Lower lobe of right lung (tissue), 2 donors: ENCODE measurements around the gene OR2J3. TPM values are rescaled to one million over a fixed set of nuclear protein-coding genes. Genes with fewer than 3 reads are reported as not detected.
"Not testable (repeated sequence)": the region's sequence is repeated elsewhere in the genome, so short reads cannot be mapped to it uniquely, and the experiment has no call there.

Experiments used
- ATAC-seq, 2 donors: fragments of 200-7000 bp; cut with Tn5 transposase; one replicate each; pipeline ENCODE4 v1.9.1; 2020 to 2022; ENCODE audit warnings: mild to moderate bottlenecking in 2 of 2, moderate library complexity in 2 of 2
- DNase-seq: peaks from one replicate; pipeline ENCODE4 v3.0.0-alpha.2; 2020
- H3K27ac ChIP-seq: fragments of 200-600 bp; one replicate; pipeline ENCODE4 v1.8.0; 2022
- H3K27me3 ChIP-seq: fragments of 200-600 bp; one replicate; pipeline ENCODE4 v1.8.0; 2022; ENCODE audit warnings: low read depth
- H3K36me3 ChIP-seq: fragments of 200-600 bp; one replicate; pipeline ENCODE4 v1.8.0; 2022; ENCODE audit warnings: mild to moderate bottlenecking
- H3K4me1 ChIP-seq: fragments of 200-600 bp; one replicate; pipeline ENCODE4 v1.8.0; 2022
- H3K4me3 ChIP-seq: fragments of 200-600 bp; one replicate; pipeline ENCODE4 v1.8.0; 2022; ENCODE audit warnings: mild to moderate bottlenecking
- H3K9me3 ChIP-seq: fragments of 200-600 bp; one replicate; pipeline ENCODE4 v1.8.0; 2022
- intact Hi-C: fragments of 100-400 bp; cut with DNase I; formaldehyde crosslinking; loops from one replicate; pipeline ENCODE4 v1.11.0; 2022
- total RNA-seq: library from RNA; stranded (reverse); fragmentation: NEBNext Ultra II Directional; extraction: Animal tissue kit (Norgen Biotek cat#: 25700); gene quantifications from one replicate; pipeline ENCODE4 v1.2.1, GENCODE V29; 2021
- TF ChIP-seq, protein P1 (sequence below): fragments of 200-600 bp; IDR thresholded peaks from one replicate; pipeline ENCODE4 v1.8.0; 2022; ENCODE audit warnings: antibody characterized with exemption, mild to moderate bottlenecking
- donor health status: DM: no; HTN: yes; CAD: no; lungs with severe emphysema.

Gene OR2J3
- total RNA-seq, 1 donor from 2014 or later: not detected

DNA sequence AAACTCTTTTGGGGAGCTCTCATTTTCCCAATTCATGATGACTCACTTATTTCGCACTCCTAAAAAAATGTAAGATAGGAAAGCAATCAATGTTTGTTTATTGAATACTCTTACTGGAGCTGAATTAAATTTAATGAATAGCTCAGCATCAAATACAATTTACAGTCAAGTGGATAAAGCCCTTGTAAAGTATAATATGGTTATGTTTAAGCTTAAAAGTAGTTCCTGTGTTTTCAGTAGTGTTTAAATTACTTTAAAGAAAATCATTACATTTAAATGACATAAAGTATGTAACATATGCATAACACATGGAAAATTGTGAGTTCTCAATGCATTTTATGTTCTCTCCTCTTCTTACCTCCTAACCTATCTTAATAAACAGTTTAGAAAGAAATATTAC lies 20.6 kb upstream of the OR2J3 start, which contains the start of gene OR2B3:
Gene OR2B3 (minus strand): TSS at position 101 of the 400 bp plus-strand sequence. CDS start 65 bp downstream, at position 36.
- DNase-seq (no peak), ATAC-seq (no peak)
- Histone ChIP-seq H3K36me3 (no peaks in the 10 kb centered on the region), H3K27ac (no peak within 1 kb of the TSS), H3K4me3 (no peak within 1 kb of the TSS), H3K9me3 (no peaks in the 10 kb centered on the region), H3K27me3 (no peaks in the 10 kb centered on the region), H3K4me1 (no peaks in the 10 kb centered on the region)
- intact Hi-C loops: no loop called here
- TF ChIP-seq, protein P1, sequence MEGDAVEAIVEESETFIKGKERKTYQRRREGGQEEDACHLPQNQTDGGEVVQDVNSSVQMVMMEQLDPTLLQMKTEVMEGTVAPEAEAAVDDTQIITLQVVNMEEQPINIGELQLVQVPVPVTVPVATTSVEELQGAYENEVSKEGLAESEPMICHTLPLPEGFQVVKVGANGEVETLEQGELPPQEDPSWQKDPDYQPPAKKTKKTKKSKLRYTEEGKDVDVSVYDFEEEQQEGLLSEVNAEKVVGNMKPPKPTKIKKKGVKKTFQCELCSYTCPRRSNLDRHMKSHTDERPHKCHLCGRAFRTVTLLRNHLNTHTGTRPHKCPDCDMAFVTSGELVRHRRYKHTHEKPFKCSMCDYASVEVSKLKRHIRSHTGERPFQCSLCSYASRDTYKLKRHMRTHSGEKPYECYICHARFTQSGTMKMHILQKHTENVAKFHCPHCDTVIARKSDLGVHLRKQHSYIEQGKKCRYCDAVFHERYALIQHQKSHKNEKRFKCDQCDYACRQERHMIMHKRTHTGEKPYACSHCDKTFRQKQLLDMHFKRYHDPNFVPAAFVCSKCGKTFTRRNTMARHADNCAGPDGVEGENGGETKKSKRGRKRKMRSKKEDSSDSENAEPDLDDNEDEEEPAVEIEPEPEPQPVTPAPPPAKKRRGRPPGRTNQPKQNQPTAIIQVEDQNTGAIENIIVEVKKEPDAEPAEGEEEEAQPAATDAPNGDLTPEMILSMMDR: no peak

DNA sequence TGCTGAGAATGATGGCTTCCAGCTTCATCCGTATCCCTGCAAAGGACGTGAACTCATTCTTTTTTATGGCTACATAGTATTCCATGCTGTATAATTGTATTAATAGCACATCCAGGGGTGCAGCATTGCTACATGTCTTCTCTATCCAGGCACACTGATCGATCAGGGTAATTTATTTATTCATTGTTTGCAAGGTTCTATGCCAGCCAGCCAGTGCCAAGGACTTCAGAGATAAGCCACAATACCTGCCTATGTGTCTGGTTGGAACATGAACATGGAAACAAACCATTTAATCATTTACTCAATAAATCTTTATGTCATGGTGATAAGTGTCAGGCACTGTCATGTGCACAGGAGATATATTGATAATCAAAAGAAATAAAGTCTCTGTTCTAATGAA lies 14.9 kb upstream of the OR2J3 start:
- TF ChIP-seq, protein P1: no peak
- H3K9me3 ChIP-seq: no peaks in the 10 kb centered on the region
- no peaks in the 10 kb centered on the region for H3K27me3 ChIP-seq
- no peak overlapping the region for H3K27ac ChIP-seq
- ATAC-seq (no peak), DNase-seq (no peak)
- no peaks in the 10 kb centered on the region for H3K36me3 ChIP-seq
- intact Hi-C loops: no loop called here
- H3K4me1 ChIP-seq: no peaks in the 10 kb centered on the region
- no peak overlapping the region for H3K4me3 ChIP-seq

DNA sequence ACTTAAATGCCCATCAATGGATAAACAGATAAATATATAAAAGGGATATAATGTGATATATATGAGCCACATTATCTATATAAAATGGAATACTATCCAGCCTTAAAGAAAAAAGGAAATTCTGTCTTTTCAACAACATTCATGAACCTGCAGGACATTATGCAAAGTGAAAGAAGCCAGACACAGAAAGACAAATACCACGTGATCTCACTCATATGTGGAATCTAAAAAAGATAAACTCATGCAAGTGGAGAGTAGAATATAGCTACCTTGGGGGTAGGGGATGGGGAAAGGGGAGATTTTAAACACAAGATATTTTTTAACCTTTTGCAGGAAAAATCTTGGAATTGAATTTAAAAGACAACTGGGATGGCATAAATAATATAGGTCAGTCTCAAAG lies 10.1 kb upstream of the OR2J3 start:
- Histone ChIP-seq H3K27me3 (no peaks in the 10 kb centered on the region), H3K9me3 (no peaks in the 10 kb centered on the region), H3K4me3 (no peak overlapping the region), H3K27ac (no peak overlapping the region), H3K36me3 (no peaks in the 10 kb centered on the region), H3K4me1 (no peaks in the 10 kb centered on the region)
- DNase-seq (no peak), ATAC-seq (no peak)
- TF ChIP-seq, protein P1: no peak
- intact Hi-C loops: no loop called here

DNA sequence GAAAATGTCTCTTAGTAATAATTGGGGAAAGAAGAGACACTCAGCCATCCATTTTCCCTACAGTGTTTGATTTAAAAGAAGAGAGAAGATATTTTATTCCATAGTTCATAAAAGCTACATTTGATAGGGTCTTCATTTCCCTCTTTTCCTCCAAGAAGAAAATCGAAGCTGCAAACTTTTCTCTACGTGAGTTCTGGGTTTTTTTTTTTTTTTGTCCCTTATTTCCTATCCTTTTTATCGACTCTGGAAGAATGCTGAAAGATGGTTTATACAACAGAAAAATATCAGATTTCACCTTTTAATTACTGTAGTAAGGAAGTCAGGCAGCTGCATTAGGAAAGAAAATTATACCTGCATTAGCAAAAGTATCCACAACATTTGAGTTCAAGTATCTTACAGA lies 8.7 kb upstream of the OR2J3 start, which contains the start of gene OR2J1:
Gene OR2J1 (plus strand): TSS at position 301 of the 400 bp plus-strand sequence. CDS start 1,453 bp downstream, outside the sequence.
- no peak within 1 kb of the TSS for H3K4me3 ChIP-seq
- H3K4me1 ChIP-seq: no peaks in the 10 kb centered on the region
- no peak for DNase-seq
- intact Hi-C loops: no loop called here
- TF ChIP-seq, protein P1: no peak
- no peaks in the 10 kb centered on the region for H3K9me3 ChIP-seq
- H3K27ac ChIP-seq: no peak within 1 kb of the TSS
- ATAC-seq: no peak
- no peaks in the 10 kb centered on the region for H3K36me3 ChIP-seq
- no peaks in the 10 kb centered on the region for H3K27me3 ChIP-seq

DNA sequence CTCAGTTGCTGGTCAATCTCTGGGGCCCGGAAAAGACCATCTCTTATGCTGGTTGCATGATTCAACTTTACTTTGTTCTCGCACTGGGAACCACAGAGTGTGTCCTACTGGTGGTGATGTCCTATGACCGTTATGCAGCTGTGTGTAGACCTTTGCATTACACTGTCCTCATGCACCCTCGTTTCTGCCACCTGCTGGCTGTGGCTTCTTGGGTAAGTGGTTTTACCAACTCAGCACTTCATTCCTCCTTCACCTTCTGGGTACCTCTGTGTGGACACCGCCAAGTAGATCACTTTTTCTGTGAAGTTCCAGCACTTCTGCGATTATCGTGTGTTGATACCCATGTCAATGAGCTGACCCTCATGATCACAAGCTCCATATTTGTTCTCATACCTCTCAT lies 4.3 kb downstream of the OR2J3 start:
- intact Hi-C loops: no loop called here
- DNase-seq (no peak), ATAC-seq (no peak)
- Histone ChIP-seq H3K27me3 (no peaks in the 10 kb centered on the region), H3K4me1 (no peaks in the 10 kb centered on the region), H3K36me3 (no peaks in the 10 kb centered on the region), H3K4me3 (no peak overlapping the region), H3K27ac (no peak overlapping the region), H3K9me3 (no peaks in the 10 kb centered on the region)
- TF ChIP-seq, protein P1: no peak

DNA sequence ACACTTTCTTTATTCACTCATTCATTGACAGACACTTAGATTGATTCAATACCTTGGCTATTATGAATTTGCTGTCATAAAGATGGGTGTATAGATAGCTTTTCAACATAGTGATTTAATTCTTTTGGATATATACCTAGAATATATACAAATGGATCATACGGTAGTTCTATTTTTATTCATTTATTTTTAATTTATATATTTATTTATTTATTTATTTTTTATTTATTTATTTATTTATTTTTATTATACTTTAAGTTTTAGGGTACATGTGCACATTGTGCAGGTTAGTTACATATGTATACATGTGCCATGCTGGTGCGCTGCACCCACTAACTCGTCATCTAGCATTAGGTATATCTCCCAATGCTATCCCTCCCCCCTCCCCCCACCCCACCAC lies 7.1 kb downstream of the OR2J3 start:
- H3K4me1 ChIP-seq, ATAC-seq, H3K36me3 ChIP-seq, H3K9me3 ChIP-seq, H3K27ac ChIP-seq, DNase-seq, H3K27me3 ChIP-seq, intact Hi-C loops, H3K4me3 ChIP-seq: not testable (repeated sequence)
